ENCODE measurements around the gene PRG3. TPM values are rescaled to one million over a fixed set of nuclear protein-coding genes. Genes with fewer than 3 reads are reported as not detected.
A peak's percentile ranks its signal among the peaks of the same experiment; 100 is the strongest.

PRG3 gene
- total and polyA plus RNA-seq, 2 of the 13 experiments (the other 11 are each of a cell fraction or from before 2014, with no cell fraction given), result not detected

GRCh38 chr11:57335343-57336110 is 45.4 kb downstream of the PRG3 start, which contains the start of gene SSRP1 (continued):
- TF ChIP-seq HNF1A (IDR thresholded peaks at IDR 0.05; ENCODE audit: low read depth) (no peak), HNF1A (CRISPR knock-in tag; IDR thresholded peaks at IDR 0.05; ENCODE audit: borderline replicate concordance) (no peak), ZNF557 (CRISPR knock-in tag; IDR thresholded peaks at IDR 0.05) (no peak), AHR (CRISPR knock-in tag; IDR thresholded peaks at IDR 0.05) (peak; percentile 56; the same call in 1 of the 2 replicates), ZFAT (CRISPR knock-in tag; conservative IDR thresholded peaks at IDR 0.05) (no peak), PRDM15 (CRISPR knock-in tag; IDR thresholded peaks at IDR 0.05) (no peak), ADNP (CRISPR knock-in tag; IDR thresholded peaks at IDR 0.05) (no peak), MLX (CRISPR knock-in tag; IDR thresholded peaks at IDR 0.05) (no peak), SRSF9 (IDR thresholded peaks at IDR 0.05; ENCODE audit: borderline replicate concordance, insufficient read depth, low read depth, low read length, poor library complexity, severe bottlenecking) (no peak), KDM2A (CRISPR knock-in tag; IDR thresholded peaks at IDR 0.05; ENCODE audit: borderline replicate concordance, low read depth) (peak; percentile 94), SUZ12 (IDR thresholded peaks at IDR 0.05; ENCODE audit: low read depth, low read length) (no peak), NFKBIZ (CRISPR knock-in tag; IDR thresholded peaks at IDR 0.05) (no peak), SNAPC2 (CRISPR knock-in tag; IDR thresholded peaks at IDR 0.05) (no peak), TMF1 (CRISPR knock-in tag; IDR thresholded peaks at IDR 0.05; ENCODE audit: low read depth) (no peak), ATF2 (CRISPR knock-in tag; IDR thresholded peaks at IDR 0.05) (no peak; the same call in 1 of the 2 replicates), GFI1 (CRISPR knock-in tag; IDR thresholded peaks at IDR 0.05; ENCODE audit: borderline replicate concordance) (no peak), RFX3 (CRISPR knock-in tag; IDR thresholded peaks at IDR 0.05) (peak; percentile 72), SIX1 (CRISPR knock-in tag; IDR thresholded peaks at IDR 0.05; ENCODE audit: borderline replicate concordance) (no peak), ZNF232 (CRISPR knock-in tag; IDR thresholded peaks at IDR 0.05; ENCODE audit: borderline replicate concordance) (0 out of 2 replicates have a peak, but pooled peaks have one; percentile 46), RFX1 (IDR thresholded peaks at IDR 0.05) (peak; percentile 66)

Measured in HepG2 (cell line).